ENCODE measurements around the gene ATF6B.
"Not testable (repeated sequence)": the region's sequence is repeated elsewhere in the genome, so short reads cannot be mapped to it uniquely, and the experiment has no call there.

The ATF6B gene

DNA sequence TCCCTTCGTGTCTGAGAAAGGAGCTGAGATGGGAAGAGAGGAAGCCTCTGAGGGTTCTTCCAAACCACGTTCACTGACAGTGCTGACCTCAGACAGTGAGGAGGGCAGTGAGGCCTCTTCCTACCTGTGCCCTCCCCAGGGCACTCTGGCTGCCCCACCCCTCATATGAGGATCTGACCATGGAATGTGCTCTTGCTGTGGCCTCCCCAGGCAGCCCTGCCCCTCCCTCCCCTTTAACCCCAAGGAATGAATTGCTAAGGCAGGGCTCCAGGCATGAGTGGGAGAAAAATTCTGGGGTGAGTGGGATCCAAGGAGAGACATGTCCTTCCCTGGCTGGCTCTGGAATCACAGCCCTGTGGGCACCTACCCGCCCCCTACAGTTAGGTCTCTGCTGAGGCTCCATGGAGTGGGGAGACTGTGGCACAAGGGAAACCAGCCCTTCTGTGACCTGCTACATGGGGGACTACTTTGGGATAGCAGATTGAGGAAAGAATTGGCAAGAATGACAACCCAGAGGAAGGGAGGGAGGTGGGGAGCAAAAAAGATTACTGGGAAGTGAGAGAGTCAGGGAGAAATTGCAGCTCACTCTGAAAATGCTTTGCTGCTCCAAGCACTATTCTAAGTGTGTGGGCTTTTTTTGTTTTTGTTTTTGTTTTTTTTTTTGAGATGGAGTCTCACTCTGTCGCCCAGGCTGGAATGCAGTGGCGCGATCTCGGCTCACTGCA, 48.3 kb downstream of the ATF6B start:
- DNase-seq = no peak

DNA sequence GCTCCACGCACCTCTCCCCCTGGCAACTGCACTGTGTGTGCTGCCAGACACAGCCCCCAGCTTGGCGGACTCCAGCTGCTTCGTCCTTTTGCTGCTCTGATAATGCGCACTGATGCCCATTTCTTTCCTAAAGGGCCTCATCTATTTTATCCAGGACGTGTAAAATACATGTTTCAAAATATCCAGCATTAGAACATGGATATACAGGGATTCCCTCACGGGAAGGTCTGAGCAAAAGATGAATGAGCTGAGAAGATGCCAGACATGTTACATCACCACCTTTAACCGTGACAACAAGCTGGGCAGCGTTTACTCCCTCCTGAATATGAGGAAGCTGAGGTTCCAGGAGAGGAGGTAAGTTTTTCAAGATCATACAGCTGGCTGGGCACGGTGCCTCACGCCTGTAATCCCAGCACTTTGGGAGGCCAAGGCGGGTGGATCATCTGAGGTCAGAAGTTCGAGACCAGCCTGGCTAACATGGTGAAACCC, 51.7 kb downstream of the ATF6B start:
- peak; percentile 94 for DNase-seq

- DNase-seq = no peak
Observed at GRCh38 chr6:32075781-32076180, 52.3 kb downstream of the ATF6B start.

DNA sequence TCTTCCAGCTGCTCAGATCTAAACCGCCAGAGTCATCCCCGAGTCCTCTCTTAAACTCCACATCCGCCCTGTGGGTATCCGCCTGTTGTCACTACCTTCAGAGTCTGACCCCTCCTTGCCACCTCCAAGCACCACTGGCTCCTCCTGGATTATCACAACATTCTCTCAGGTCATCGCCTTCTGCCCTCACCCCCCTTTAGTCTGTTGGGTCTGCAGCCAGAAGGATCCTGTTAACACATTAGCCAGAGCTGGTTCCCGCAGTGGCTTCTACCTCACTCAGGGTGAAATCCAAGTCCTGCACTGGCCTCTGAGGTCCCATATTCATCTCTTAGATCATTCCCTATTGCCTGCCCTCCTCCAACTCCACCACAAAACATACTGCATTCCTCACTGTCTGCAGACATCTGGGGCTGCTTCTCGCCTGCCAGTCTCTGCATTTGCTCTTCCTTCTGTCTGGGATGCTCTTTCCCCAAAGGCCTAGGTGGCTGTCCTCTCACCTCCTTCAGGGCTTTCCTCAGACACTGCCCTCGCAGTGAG, 53.0 kb downstream of the ATF6B start:
- peak; percentile 79 for DNase-seq

- DNase-seq = no peak
Observed at GRCh38 chr6:32073613-32074012, 54.4 kb downstream of the ATF6B start.

DNA sequence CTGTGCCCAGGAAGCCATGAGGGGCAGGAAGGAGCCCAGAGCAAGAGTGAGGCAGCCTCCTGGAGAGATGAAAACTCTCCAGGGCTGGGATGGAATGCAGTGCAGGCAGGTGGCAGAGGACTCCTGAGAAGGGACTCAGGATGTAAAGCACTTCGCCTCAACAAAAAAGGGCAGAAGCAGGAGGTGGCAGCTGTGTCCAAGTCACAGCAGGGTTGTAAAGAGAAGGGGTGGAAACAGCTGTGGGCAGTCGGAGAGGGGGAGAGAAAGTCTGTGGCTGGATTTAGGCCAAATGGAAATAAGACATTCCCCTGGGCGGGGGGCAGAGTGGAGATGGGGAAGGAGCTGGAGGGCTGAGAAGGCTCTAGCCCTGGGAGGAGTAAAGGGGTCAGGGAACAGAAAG, 54.9 kb downstream of the ATF6B start:
- no peak for DNase-seq

DNA sequence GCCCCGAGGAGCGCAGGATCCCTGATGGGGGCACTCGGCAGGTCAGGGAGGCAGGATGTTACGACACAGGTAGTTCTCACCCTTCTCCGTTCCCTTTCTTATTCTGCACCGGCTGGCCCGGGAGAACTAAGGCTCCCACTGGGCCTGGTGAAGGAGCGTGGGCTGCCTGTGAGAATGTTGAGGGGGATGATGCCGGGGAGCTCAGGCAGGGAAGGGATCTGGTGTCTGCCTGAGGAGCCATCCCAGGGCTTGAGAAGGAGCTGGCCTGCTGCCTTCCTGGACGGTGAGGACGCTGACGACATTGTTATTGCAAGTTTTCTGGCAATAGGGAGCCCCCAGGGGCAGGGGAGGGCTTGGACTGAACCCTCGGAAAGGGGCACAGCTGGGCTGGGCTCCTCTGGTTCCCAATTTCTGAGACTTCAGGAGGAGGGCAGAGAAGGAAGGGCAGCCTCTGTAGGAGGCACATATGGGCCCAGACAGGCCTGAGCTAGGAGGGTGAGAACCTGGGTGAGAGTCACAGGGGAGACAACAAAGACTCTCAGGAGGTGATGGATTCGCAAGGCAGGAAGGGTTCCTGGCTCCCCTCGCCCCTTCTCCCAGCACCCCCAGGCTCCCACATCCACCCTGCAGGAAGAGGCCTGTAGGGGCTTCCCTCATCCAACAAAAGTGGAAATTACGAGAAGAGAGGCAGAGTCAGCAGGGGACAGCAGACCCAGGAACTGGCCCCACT, 57.1 kb downstream of the ATF6B start:
- DNase-seq = no peak

- DNase-seq = no peak
Observed at GRCh38 chr6:32069878-32070515, 58.0 kb downstream of the ATF6B start.

DNA sequence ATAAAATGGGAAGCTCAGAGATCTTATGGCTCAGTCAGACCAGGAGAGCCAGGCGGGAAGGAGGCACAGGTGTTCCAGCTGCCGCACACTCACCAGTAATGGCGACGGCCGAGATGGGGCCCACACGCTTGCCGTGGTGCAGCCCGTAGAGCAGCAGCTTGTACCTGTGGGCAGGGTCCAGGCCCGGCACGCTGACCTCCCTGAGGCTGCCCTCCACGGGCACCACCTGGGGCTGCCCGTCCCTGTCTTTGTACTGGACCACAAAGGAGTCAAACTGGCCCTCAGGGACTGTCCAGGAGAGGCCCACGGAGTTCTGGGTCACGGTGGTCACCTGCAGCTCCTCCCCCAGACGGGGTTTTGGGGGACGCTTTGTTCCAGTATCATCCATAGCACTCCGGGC, 58.6 kb downstream of the ATF6B start:
- DNase-seq = no peak

DNA sequence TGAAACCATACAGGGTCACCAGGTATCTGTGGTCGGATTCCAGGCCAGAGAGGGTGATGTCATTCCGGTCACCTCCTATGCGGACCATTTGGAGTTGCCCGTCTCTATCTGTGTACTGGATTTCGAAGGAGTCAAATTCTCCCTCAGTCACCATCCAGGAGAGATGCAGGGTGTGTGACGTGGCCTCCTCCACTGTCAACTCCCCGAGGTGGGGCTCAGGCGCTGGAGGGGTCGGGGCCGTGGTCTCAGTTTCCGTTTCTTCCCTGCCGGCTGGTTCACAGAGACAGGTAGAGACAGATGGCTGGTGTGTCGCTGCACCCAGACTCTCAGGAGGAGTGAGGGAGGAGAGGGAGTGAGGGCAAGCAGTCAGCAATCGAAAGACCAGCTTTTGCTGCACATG, 59.2 kb downstream of the ATF6B start:
- no peak for DNase-seq

GRCh38 chr6:32068315-32068714, 59.7 kb downstream of the ATF6B start:
- not testable (repeated sequence) for DNase-seq

DNA sequence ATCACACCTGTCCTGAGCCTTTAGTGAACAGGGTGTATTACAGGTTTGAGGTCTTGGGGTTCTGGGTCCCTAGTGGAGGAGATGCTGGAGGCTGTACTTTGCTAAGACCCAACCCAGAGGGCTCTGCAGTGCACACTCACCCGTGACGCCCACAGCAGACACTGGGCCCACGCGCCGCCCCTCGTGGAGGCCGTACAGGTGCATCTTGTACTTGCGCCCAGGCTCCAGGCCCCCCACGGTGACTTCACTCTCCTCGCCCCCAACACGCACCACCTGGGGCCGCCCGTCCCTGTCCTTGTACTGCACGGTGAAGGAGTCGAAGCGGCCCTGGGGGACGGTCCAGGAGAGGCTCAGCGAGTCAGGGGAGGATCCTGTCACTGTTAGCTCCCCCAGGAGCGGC, 60.5 kb downstream of the ATF6B start:
- not testable (repeated sequence) for DNase-seq

Data from fibroblast of upper back skin (primary cell).